PC-3 (cell line): Measurements from ENCODE around the gene CFAP20DC. TPM values are rescaled to one million over a fixed set of nuclear protein-coding genes. Genes with fewer than 3 reads are reported as not detected.

Source experiments
- ATAC-seq: fragments of 200-7000 bp; cut with Tn5 transposase; 2 replicates; pipeline ENCODE4 v1.9.1; 2020; ENCODE audit warnings: mild to moderate bottlenecking, moderate library complexity
- BruUV-seq: library from RNA; stranded (reverse); fragments of 400-500 nt; replicated peaks from 2 replicates; lab custom pipeline; 2021; lab: Mats Ljungman, UMichigan
- CTCF ChIA-PET: fragments of 300-600 bp; sonication (Branson Sonifier 250); formaldehyde crosslinking; loops from one replicate; lab custom pipeline; 2022; ENCODE audit warnings: antibody characterized with exemption; lab: Charles Lee
- POLR2A ChIA-PET: fragments of 300-600 bp; sonication (Branson Sonifier 250); formaldehyde crosslinking; loops from one replicate; lab custom pipeline; 2022; ENCODE audit warnings: antibody characterized with exemption; ENCODE audit not compliant: unreplicated experiment; lab: Charles Lee
- DNase-seq: peaks from one replicate; pipeline ENCODE4 v3.0.0-alpha.2; 2015
- H2AFZ ChIP-seq: fragments of 300-600 bp; sonication (generic); 2 replicates; pipeline ENCODE4 v1.6.0; 2016; ENCODE audit warnings: antibody characterized with exemption, low read length
- H3F3A ChIP-seq: fragments of 300-600 bp; sonication (generic); one replicate; pipeline ENCODE4 v1.6.0; 2017; ENCODE audit warnings: antibody characterized with exemption, low read length, control low read depth, mild to moderate bottlenecking; ENCODE audit not compliant: unreplicated experiment
- H3K27ac ChIP-seq: fragments of 300-600 bp; sonication (generic); 2 replicates; pipeline ENCODE4 v1.5.1; 2016; ENCODE audit warnings: mild to moderate bottlenecking, low read length
- H3K27me3 ChIP-seq: fragments of 300-600 bp; sonication (generic); 2 replicates; pipeline ENCODE4 v1.6.1; 2016; ENCODE audit warnings: low read length, mixed read lengths
- H3K36me3 ChIP-seq: fragments of 300-600 bp; sonication (generic); 2 replicates; pipeline ENCODE4 v1.6.1; 2016; ENCODE audit warnings: low read depth, mixed run types, low read length, mixed read lengths
- H3K4me1 ChIP-seq: fragments of 300-600 bp; sonication (generic); 2 replicates; pipeline ENCODE4 v1.5.1; 2016; ENCODE audit warnings: low read length; ENCODE audit not compliant: insufficient read depth
- H3K4me2 ChIP-seq: fragments of 300-600 bp; sonication (generic); 2 replicates; pipeline ENCODE4 v1.6.0; 2016; ENCODE audit warnings: low read length
- H3K4me3 ChIP-seq: fragments of 300-600 bp; sonication (generic); 2 replicates; pipeline ENCODE4 v1.5.1; 2016; ENCODE audit warnings: mild to moderate bottlenecking, low read length, mixed read lengths
- H3K79me2 ChIP-seq: fragments of 300-600 bp; sonication (generic); 2 replicates; pipeline ENCODE4 v1.6.1; 2017; ENCODE audit warnings: low read length, mixed read lengths
- H3K9ac ChIP-seq: fragments of 300-600 bp; sonication (generic); 2 replicates; pipeline ENCODE4 v1.6.0; 2016; ENCODE audit warnings: mild to moderate bottlenecking, low read length
- H3K9me2 ChIP-seq: fragments of 300-600 bp; sonication (generic); replicated peaks from 2 replicates; pipeline ENCODE4 v1.6.1; 2016; ENCODE audit warnings: mixed run types, low read length, mixed read lengths
- H3K9me3 ChIP-seq: fragments of 300-600 bp; sonication (generic); 2 replicates; pipeline ENCODE4 v1.6.1; 2016; ENCODE audit warnings: low read length, mixed read lengths
- H4K20me1 ChIP-seq: fragments of 300-600 bp; sonication (generic); 2 replicates; pipeline ENCODE4 v1.6.1; 2016; ENCODE audit warnings: low read length, mixed read lengths
- CTCF ChIP-seq: fragments of 300-600 bp; sonication (generic); conservative IDR thresholded peaks from 2 replicates; pipeline ENCODE4 v1.5.1; 2017; ENCODE audit warnings: antibody characterized with exemption, low read depth, mild to moderate bottlenecking, low read length
- EZH2 ChIP-seq: fragments of 300-600 bp; sonication (generic); IDR thresholded peaks from one replicate; pipeline ENCODE4 v1.6.1; 2017; ENCODE audit warnings: antibody characterized with exemption, mild to moderate bottlenecking, low read length; ENCODE audit not compliant: unreplicated experiment
- EZH2phosphoT487 ChIP-seq: fragments of 300-600 bp; sonication (generic); IDR thresholded peaks from 2 replicates; pipeline ENCODE4 v1.6.1; 2018; ENCODE audit warnings: mild to moderate bottlenecking, antibody characterized with exemption, low read length, borderline replicate concordance
- intact Hi-C: fragments of 100-400 bp; cut with micrococcal nuclease; formaldehyde crosslinking; loops from 2 replicates; pipeline ENCODE4 v1.9.0; 2023
- total RNA-seq: library from RNA; depleted of rRNA; stranded (reverse); fragments of >200 nt; gene quantifications from 2 replicates; pipeline ENCODE4 v1.2.3, GENCODE V29; 2014

Gene CFAP20DC
- total RNA-seq, 1 experiment from 2014 or later: 15.4 TPM

DNA sequence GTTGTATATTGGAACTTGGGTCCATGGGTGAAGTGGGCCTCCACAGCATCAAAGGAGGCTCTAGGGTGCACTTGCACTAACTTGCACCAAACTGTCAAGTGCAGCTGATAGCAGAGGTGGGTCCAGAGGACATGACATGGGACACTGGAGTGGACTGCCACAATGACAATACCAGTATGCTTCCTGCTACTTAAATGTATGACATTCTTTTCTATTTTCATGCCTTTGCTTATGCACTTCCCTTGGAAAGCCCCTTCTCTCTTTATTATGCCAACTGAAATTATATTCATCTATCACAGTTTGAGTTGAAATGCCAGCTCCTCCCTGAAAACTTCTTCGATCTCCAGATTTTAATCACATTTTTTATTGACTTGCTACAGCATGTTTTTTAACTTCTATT lies 101.8 kb downstream of the CFAP20DC start:
- ChIA-PET POLR2A (no interaction called here), CTCF (no interaction called here)
- no TSS peak for BruUV-seq

DNA sequence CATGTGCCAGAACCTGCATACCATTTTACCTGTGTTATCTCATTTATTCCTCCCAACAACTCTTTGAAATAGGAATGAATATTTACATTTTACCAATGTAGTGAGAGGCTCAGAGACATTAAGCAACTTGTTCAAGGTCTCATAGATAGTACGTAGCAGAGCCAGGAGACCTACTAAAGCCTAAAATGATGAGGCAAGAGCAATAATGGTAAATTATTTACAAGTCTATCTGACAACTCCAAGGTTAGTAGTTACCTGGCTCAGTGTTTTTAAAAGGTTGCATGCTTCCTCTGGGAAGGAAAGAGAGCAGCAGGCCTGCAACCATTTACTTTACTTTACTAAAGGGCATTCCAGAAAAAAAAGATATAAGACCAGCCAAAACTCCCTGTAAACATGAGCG lies 103.0 kb downstream of the CFAP20DC start:
- intact Hi-C loops: no loop called here
- CTCF ChIA-PET: no interaction called here

More for the DNA sequence above, 101.8 kb downstream of the CFAP20DC start:
- H3K9me2 ChIP-seq: no peaks in the 10 kb centered on the region
- DNase-seq (no peak), ATAC-seq (no peak)
- H3F3A ChIP-seq: no peaks in the 10 kb centered on the region
- H3K36me3 ChIP-seq: no peaks in the 10 kb centered on the region
- no peaks in the 10 kb centered on the region for H3K79me2 ChIP-seq
- intact Hi-C loops: no loop called here
- H3K9ac ChIP-seq: no peak overlapping the region
- no peak for TF ChIP-seq EZH2
- no peak for TF ChIP-seq EZH2phosphoT487
- TF ChIP-seq CTCF: no peak
- no peaks in the 10 kb centered on the region for H3K27me3 ChIP-seq
- H3K27ac ChIP-seq: no peak overlapping the region
- no peaks in the 10 kb centered on the region for H3K4me1 ChIP-seq
- H2AFZ ChIP-seq: no peak overlapping the region
- H3K4me3 ChIP-seq: no peak overlapping the region
- no peaks in the 10 kb centered on the region for H3K9me3 ChIP-seq
- H3K4me2 ChIP-seq: no peak overlapping the region
- no peaks in the 10 kb centered on the region for H4K20me1 ChIP-seq

DNA sequence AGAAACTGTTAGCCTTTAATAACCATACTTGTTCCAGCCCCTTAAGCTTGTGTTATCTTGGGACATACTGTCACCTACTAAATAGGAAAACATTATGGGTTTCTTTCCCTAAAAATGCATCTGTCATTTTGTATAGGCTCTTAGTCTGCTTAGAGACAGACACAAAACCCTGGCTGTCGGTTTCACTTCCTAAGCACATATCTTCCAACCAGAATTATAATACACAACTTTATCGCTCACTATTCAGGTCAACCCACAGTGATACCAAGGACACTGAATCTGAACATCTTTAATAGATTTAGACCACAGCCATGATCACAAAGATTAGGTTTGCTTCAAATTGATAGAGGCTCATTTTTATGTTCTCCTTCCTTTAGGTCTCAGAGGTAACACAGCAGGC lies 111.8 kb downstream of the CFAP20DC start:
- Histone ChIP-seq H2AFZ (no peak overlapping the region), H3K4me1 (no peaks in the 10 kb centered on the region), H3K9ac (no peak overlapping the region), H4K20me1 (no peaks in the 10 kb centered on the region), H3K4me3 (no peak overlapping the region), H3K27me3 (no peaks in the 10 kb centered on the region), H3K9me3 (no peaks in the 10 kb centered on the region), H3K79me2 (no peaks in the 10 kb centered on the region), H3F3A (no peaks in the 10 kb centered on the region), H3K36me3 (no peaks in the 10 kb centered on the region), H3K4me2 (no peak overlapping the region), H3K9me2 (no peaks in the 10 kb centered on the region), H3K27ac (no peak overlapping the region)
- CTCF ChIA-PET: no interaction called here
- no peak for DNase-seq
- intact Hi-C loops: no loop called here
- POLR2A ChIA-PET: no interaction called here
- no TSS peak for BruUV-seq
- TF ChIP-seq CTCF (no peak), EZH2phosphoT487 (no peak), EZH2 (no peak)
- ATAC-seq: no peak

More for the DNA sequence above, 103.0 kb downstream of the CFAP20DC start:
- Histone ChIP-seq H3K9ac (no peak overlapping the region), H3K27me3 (no peaks in the 10 kb centered on the region), H3K79me2 (no peaks in the 10 kb centered on the region), H3K4me1 (no peaks in the 10 kb centered on the region), H3K9me3 (no peaks in the 10 kb centered on the region), H4K20me1 (no peaks in the 10 kb centered on the region), H3K4me3 (no peak overlapping the region), H3K36me3 (no peaks in the 10 kb centered on the region), H3K4me2 (no peak overlapping the region), H2AFZ (no peak overlapping the region), H3F3A (no peaks in the 10 kb centered on the region), H3K9me2 (no peaks in the 10 kb centered on the region), H3K27ac (no peak overlapping the region)
- POLR2A ChIA-PET: no interaction called here
- ATAC-seq (no peak), DNase-seq (no peak)
- BruUV-seq: no TSS peak
- TF ChIP-seq EZH2phosphoT487: no peak
- no peak for TF ChIP-seq EZH2
- no peak for TF ChIP-seq CTCF
